Measurements from ENCODE around the gene FCGR1A. TPM values are rescaled to one million over a fixed set of nuclear protein-coding genes. Genes with fewer than 3 reads are reported as not detected.
"Not testable (repeated sequence)": the region's sequence is repeated elsewhere in the genome, so short reads cannot be mapped to it uniquely, and the experiment has no call there.

Gene FCGR1A
- total and polyA plus RNA-seq, 2 of the 4 experiments (the other 2 are of a cell fraction) = not detected

- H3K27me3 ChIP-seq (ENCODE audit: control insufficient read depth, insufficient read depth, low read length); CTCF ChIA-PET; dilution Hi-C loops (cut with HindIII; ENCODE audit: low sequenced_read_pairs, unreplicated experiment): not testable (repeated sequence)
These were observed 995 bp upstream of the FCGR1A start for GRCh38 chr1:149781413-149781984.

GRCh38 chr1:149783289-149783688, 795 bp downstream of the FCGR1A start:
- H2BK15ac ChIP-seq (ENCODE audit: low read depth, low read length); BruUV-seq (replicated peaks); POLR2A ChIA-PET (ENCODE audit: unreplicated experiment); ATAC-seq (ENCODE audit: low read depth); H2BK20ac ChIP-seq (ENCODE audit: low read depth, low read length); H2BK5ac ChIP-seq (ENCODE audit: low read depth, low read length, poor library complexity, severe bottlenecking); DNase-seq; H2AFZ ChIP-seq (replicated peaks; ENCODE audit: low read length, poor library complexity); H3K4me2 ChIP-seq (ENCODE audit: low read depth, low read length); H4K5ac ChIP-seq (ENCODE audit: low read depth, low read length); intact Hi-C loops (cut with micrococcal nuclease); H3K9me3 ChIP-seq (ENCODE audit: control insufficient read depth, insufficient read depth, low read length); H3K4me3 ChIP-seq (ENCODE audit: insufficient read depth, low read depth, low read length); H3K36me3 ChIP-seq (ENCODE audit: control insufficient read depth, insufficient read depth, low read length); H3K23ac ChIP-seq (ENCODE audit: low read depth, low read length); dilution Hi-C loops (cut with HindIII; ENCODE audit: low sequenced_read_pairs, unreplicated experiment); CTCF ChIA-PET; H3K4ac ChIP-seq (ENCODE audit: low read depth, low read length); H2BK120ac ChIP-seq (ENCODE audit: low read depth, low read length); H3K9me1 ChIP-seq (ENCODE audit: insufficient read depth, low read length); H3K18ac ChIP-seq (ENCODE audit: low read depth, low read length); H3K56ac ChIP-seq (ENCODE audit: extremely low read depth, insufficient read depth, low read length); H4K91ac ChIP-seq (ENCODE audit: insufficient read depth, low read depth, low read length); H3K27ac ChIP-seq (ENCODE audit: insufficient read depth, low read length); in situ Hi-C loops (cut with MboI; ENCODE audit: low sequenced_read_pairs); H3K27me3 ChIP-seq (ENCODE audit: control insufficient read depth, insufficient read depth, low read length); H3K14ac ChIP-seq (replicated peaks; ENCODE audit: low read depth, low read length); H2AK9ac ChIP-seq (replicated peaks; ENCODE audit: low read depth, low read length, poor library complexity); H2AK5ac ChIP-seq (ENCODE audit: low read depth, low read length); H3K79me1 ChIP-seq (ENCODE audit: low read depth in 1 of 2, low read length in 2 of 2); H4K20me1 ChIP-seq (ENCODE audit: insufficient read depth, low read length); H3K4me1 ChIP-seq (ENCODE audit: control insufficient read depth, insufficient read depth, low read length); H3K9ac ChIP-seq (ENCODE audit: low read depth, low read length); H4K8ac ChIP-seq (ENCODE audit: low read depth in 2 of 2, low read length in 2 of 2): not testable (repeated sequence)
- no CpG with 5 or more reads among the region's 2 CpGs for WGBS, 2 experiments (ENCODE audit: extremely low coverage in 2 of 2, insufficient read length in 1 of 2)

More at GRCh38 chr1:149781413-149781984, 995 bp upstream of the FCGR1A start:
- H3K9me3 ChIP-seq (ENCODE audit: control insufficient read depth, insufficient read depth, low read length); in situ Hi-C loops (cut with MboI; ENCODE audit: low sequenced_read_pairs); BruUV-seq (replicated peaks); H3K79me1 ChIP-seq (ENCODE audit: low read depth in 1 of 2, low read length in 2 of 2); DNase-seq; H3K18ac ChIP-seq (ENCODE audit: low read depth, low read length); H3K56ac ChIP-seq (ENCODE audit: extremely low read depth, insufficient read depth, low read length); intact Hi-C loops (cut with micrococcal nuclease); H2BK20ac ChIP-seq (ENCODE audit: low read depth, low read length); H4K5ac ChIP-seq (ENCODE audit: low read depth, low read length); POLR2A ChIA-PET (ENCODE audit: unreplicated experiment); H4K20me1 ChIP-seq (ENCODE audit: insufficient read depth, low read length); H2AK5ac ChIP-seq (ENCODE audit: low read depth, low read length); H2BK120ac ChIP-seq (ENCODE audit: low read depth, low read length); H3K14ac ChIP-seq (replicated peaks; ENCODE audit: low read depth, low read length); ATAC-seq (ENCODE audit: low read depth); H3K9ac ChIP-seq (ENCODE audit: low read depth, low read length); H2BK5ac ChIP-seq (ENCODE audit: low read depth, low read length, poor library complexity, severe bottlenecking); H2BK15ac ChIP-seq (ENCODE audit: low read depth, low read length); H3K23ac ChIP-seq (ENCODE audit: low read depth, low read length); H2AK9ac ChIP-seq (replicated peaks; ENCODE audit: low read depth, low read length, poor library complexity); H4K91ac ChIP-seq (ENCODE audit: insufficient read depth, low read depth, low read length); H3K27ac ChIP-seq (ENCODE audit: insufficient read depth, low read length); H3K4me2 ChIP-seq (ENCODE audit: low read depth, low read length); H3K9me1 ChIP-seq (ENCODE audit: insufficient read depth, low read length); H2AFZ ChIP-seq (replicated peaks; ENCODE audit: low read length, poor library complexity); H3K4me3 ChIP-seq (ENCODE audit: insufficient read depth, low read depth, low read length); H3K4ac ChIP-seq (ENCODE audit: low read depth, low read length); H3K4me1 ChIP-seq (ENCODE audit: control insufficient read depth, insufficient read depth, low read length); H4K8ac ChIP-seq (ENCODE audit: low read depth in 2 of 2, low read length in 2 of 2); H3K36me3 ChIP-seq (ENCODE audit: control insufficient read depth, insufficient read depth, low read length): not testable (repeated sequence)
- 63% methylated on average over 2 of the region's 5 CpGs; no CpG with 5 or more reads in 1 of the 2 experiments for WGBS, 2 experiments (ENCODE audit: extremely low coverage in 2 of 2, insufficient read length in 1 of 2)

Data from IMR-90 (cell line).